GM12891 (cell line): ENCODE measurements around the gene VTA1.

ENCODE experiments used
- POLR2A ChIP-seq: IDR thresholded peaks from 2 replicates; pipeline ENCODE4 v1.6.1; 2011; ENCODE audit warnings: low read depth, low read length, control low read depth
- TAF1 ChIP-seq: IDR thresholded peaks from 2 replicates; pipeline ENCODE4 v1.6.1; 2011; ENCODE audit warnings: low read depth, low read length, control low read depth

DNA sequence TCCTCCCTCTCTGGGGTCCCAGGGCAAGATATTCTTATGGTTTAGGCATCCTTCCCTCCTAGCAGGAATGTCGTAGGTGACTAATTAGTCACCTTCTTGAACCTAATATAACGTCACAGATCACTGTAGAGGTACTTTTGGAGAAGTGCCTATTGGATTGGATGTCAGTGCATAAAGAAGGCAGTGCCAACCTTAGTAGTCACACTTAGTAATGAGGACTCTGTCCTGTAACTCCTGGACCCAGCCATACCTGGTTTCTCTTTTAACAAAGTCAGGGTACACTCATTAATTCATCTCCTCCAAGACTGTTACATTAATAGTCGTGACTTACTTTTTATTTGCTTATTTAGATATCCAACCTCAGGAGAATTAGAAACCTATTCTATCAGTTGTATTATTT is 20.0 kb downstream of the VTA1 start:
- TF ChIP-seq TAF1 (no peak), POLR2A (no peak)
